Colon (tissue), 2 donors: ENCODE measurements around the gene KIF13A.

ENCODE experiments used
- FAIRE-seq: peaks from 2 replicates; lab custom pipeline; 2012; peaks lifted over from hg19 to GRCh38; lab: Jason Lieb, UNC
- donor health status: control.
- donor health status: control.

The KIF13A gene

DNA sequence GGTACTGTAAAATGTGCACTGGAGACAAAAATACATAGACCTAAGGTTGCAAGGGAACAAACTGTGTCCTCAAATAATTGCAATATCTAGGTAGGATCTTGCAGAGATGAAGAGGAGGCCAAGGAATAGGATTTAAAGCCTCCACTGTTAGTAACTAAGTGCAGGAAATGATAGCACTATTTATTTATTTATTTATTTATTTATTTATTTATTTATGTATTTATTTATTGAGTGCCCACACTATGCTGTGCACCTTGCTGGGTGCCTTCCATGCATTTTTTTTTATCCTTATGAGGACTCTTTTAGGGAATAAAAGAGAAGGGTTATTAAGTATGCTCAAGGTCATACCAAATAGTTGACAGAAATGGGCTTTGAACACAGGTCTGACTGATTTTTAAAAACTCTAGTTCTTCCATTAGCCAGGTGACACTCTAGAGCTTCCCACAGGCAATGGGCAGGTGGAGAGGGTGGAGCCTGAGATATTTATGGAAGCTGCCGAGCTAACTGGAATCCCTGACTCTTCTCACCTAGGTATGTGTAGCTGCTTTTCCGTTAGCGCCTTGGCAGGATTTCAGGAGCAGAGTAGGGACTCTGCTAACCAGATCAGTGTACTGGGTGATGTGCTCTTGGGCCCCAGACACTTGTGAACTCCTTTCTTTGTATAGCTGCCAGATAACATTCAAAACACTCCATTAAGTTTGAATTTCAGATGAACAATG is 268.0 kb downstream of the KIF13A start:
- FAIRE-seq = no peak

DNA sequence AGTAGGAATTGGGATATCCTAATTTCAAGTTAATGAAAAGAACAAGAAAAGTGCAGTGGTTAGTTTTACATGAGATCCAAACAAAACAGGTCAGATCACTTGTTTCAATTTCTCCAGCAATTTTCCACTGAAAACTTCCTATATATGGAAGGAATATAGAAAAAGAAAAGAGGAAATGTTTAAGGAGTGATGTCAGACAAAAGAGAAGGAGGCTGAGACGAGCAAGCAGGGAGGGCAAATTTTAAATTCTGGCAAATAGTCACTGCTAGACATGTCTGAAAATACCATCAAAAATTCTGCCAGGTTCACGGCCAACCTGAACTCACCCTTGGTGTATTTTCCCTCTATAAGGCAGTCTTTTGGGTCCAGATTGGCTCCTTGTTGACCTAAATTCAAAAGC is 271.2 kb downstream of the KIF13A start:
- FAIRE-seq = no peak

DNA sequence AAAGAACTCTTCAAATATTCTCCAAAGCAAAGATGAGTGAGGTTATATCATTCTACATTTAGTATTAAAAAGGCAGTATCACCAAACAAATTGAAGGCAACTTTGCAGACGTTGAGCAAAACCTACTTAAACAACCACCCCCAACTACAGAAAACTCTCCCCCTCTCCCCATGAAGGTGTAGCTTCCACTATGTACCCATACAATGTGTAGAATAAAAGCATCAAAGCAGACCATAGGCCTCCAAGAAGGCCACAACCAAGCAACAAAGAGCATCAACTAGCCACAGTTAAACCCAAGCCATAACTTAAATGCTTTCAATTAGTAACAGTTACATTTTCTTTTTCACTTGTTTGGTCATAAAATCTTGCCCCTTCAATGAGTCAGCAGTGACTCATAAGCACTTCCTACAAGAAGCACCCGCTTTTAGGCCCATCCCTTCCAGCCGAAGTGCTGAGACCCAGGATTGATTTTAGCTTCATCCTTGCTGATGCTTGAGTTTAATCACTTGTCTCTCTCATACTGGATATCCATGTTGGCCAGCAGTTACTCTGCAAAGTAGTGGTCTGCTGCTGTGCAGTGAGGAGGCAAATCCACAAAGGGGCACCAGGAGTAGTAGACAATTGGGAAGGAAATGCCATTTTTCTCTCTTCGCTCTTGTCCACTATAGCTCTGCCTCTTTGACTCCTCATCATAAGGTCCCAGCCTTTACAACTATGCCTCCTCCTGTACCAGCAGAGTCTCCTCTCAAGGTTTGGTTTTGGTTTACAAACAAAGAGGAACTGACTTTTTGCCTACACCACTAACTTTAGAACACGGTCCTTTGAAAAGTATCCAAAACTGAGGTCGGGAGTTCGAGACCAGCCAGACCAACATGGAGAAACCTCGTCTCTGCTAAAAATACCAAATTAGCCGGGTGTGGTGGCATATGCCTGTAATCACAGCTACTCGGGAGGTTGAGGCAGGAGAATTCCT is 272.3 kb downstream of the KIF13A start:
- no peak for FAIRE-seq

DNA sequence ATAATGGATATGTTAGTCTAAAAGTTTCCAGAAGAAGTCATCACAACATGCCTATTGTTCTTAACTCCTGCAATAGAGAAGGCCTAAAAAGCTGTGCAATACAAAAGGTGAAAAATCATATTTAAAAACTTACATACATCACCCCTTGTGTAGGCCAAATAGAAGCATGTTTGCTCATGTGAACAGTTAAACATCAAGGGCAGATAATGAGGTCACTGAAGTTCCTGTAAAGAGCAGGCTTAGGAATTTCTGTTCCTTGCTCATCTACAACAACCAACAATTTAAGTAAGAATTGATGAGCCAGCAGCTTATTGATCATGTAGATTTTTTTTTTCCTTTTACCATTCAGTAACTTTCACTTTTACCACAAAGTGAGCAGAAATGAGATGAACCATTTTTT is 273.3 kb downstream of the KIF13A start:
- no peak for FAIRE-seq

DNA sequence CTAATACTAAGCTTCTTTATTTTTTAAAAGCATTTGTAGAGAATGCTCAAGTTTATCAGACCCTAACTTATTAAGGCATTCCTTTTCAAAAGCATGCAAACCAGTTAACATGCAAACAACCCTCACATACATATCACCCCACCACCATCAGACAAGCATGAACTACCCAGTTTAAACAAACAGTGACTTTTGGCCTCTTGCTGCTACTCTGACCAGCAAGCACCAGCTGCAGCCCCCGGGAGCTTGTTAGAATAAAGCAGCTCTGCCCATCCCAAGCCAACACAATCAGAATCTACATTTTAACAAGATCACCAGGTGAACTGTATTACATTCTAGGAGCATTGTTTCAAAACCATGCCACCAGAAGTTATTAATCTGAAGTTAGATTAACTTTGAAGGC is 274.9 kb downstream of the KIF13A start:
- no peak for FAIRE-seq

DNA sequence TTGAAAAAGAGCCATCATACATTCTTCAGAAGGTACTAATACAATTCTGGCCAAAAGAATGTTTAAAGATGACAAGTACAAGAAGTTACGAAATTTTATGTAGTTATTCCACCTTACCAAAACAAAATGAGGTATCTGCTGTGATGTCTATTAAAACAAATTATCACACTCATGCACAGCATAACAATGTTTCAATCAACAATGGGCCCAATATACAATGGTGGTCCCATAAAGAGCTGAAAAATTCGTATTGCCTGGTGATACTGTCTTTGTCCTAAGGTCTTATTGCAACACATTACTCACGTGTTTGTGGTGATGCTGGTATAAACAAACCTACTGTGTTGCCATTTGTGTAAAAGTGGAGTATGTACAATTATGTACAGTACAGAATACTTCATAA is 277.1 kb downstream of the KIF13A start:
- no peak for FAIRE-seq

DNA sequence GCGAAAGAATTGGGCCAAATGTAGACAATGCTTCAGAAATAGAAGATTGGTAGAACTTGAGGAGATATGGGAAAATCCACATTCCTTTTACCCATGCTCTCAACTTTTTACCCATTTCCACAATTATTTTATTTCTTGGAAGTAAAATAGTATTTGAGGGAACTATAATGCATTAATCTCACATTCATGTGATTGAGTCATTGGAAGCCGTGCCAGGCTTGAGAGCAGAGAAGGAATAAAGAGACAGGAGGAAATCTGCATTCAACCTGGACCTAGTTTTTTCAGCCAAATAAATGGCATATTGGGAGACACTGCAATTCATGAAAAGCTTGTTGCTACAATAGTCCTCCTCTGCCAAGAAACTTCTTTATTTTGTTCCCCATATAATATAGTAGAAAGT is 278.0 kb downstream of the KIF13A start:
- FAIRE-seq = no peak
